CD14-positive monocyte (primary cell): ENCODE data around the gene HIGD1C. TPM values are rescaled to one million over a fixed set of nuclear protein-coding genes. Genes with fewer than 3 reads are reported as not detected.

Source experiments
- DNase-seq, 3 donors: peaks; one replicate each; pipeline ENCODE4 v3.0.0-alpha.2; 2011 to 2022
- H2AFZ ChIP-seq: 2 replicates; pipeline ENCODE4 v1.6.0; 2012; ENCODE audit warnings: mild to moderate bottlenecking, low read depth, low read length, inconsistent platforms; ENCODE audit not compliant: insufficient read depth, poor library complexity, severe bottlenecking
- H3K27ac ChIP-seq, 2 donors: 1 replicate in 1 of 2; 2 replicates in 1 of 2; pipeline ENCODE4 v1.5.1; 2012 to 2013; ENCODE audit warnings: low read length in 2 of 2, control low read depth in 1 of 2, inconsistent platforms in 1 of 2, low read depth in 1 of 2, mild to moderate bottlenecking in 1 of 2
- H3K27me3 ChIP-seq, 2 donors: one replicate each; pipeline versions ENCODE4 v1.6.0 to v1.6.1; 2011 to 2013; ENCODE audit warnings: low read length in 2 of 2; ENCODE audit not compliant: control insufficient read depth in 2 of 2, insufficient read depth in 2 of 2
- H3K36me3 ChIP-seq, 2 donors: replicated peaks in 1 of 2; 1 replicate in 1 of 2; 2 replicates in 1 of 2; pipeline versions ENCODE4 v1.5.1 to v1.6.1; 2012 to 2013; ENCODE audit warnings: low read length in 2 of 2, control low read depth in 1 of 2, inconsistent platforms in 1 of 2, mild to moderate bottlenecking in 1 of 2; ENCODE audit not compliant: insufficient read depth in 2 of 2, control insufficient read depth in 1 of 2
- H3K4me1 ChIP-seq, 2 donors: 1 replicate in 1 of 2; 2 replicates in 1 of 2; pipeline versions ENCODE4 v1.5.1 to v1.6.1; 2012 to 2013; ENCODE audit warnings: low read length in 2 of 2, control low read depth in 1 of 2, inconsistent platforms in 1 of 2, mild to moderate bottlenecking in 1 of 2, moderate library complexity in 1 of 2; ENCODE audit not compliant: insufficient read depth in 2 of 2, control insufficient read depth in 1 of 2
- H3K4me2 ChIP-seq: replicated peaks from 2 replicates; pipeline ENCODE3; 2012; ENCODE audit warnings: low read length, moderate library complexity, mild to moderate bottlenecking; ENCODE audit not compliant: poor library complexity, severe bottlenecking; ENCODE audit errors: extremely low read depth
- H3K4me3 ChIP-seq, 3 experiments: fragments of 200-600 bp in 1 of 3; sonication (generic) in 1 of 3; replicated peaks in 1 of 3; 1 replicate in 2 of 3; 2 replicates in 1 of 3; pipeline ENCODE4 v1.5.1; 2011 to 2013; ENCODE audit warnings: low read length in 3 of 3, mild to moderate bottlenecking in 3 of 3, control low read depth in 2 of 3, low read depth in 2 of 3, inconsistent platforms in 1 of 3, moderate library complexity in 1 of 3
- H3K79me2 ChIP-seq: 2 replicates; pipeline ENCODE4 v1.6.0; 2012; ENCODE audit warnings: mild to moderate bottlenecking, control low read depth, inconsistent platforms, low read length, moderate library complexity; ENCODE audit not compliant: insufficient read depth
- H3K9ac ChIP-seq: 2 replicates; pipeline ENCODE4 v1.6.0; 2017; ENCODE audit warnings: low read length, mild to moderate bottlenecking; ENCODE audit not compliant: insufficient read depth, poor library complexity, severe bottlenecking
- H3K9me3 ChIP-seq, 2 donors: replicated peaks in 1 of 2; 1 replicate in 1 of 2; 2 replicates in 1 of 2; pipeline versions ENCODE4 v1.5.1 to v1.6.1; 2012 to 2013; ENCODE audit warnings: low read length in 2 of 2, control low read depth in 1 of 2; ENCODE audit not compliant: control insufficient read depth in 1 of 2, insufficient read depth in 1 of 2
- H4K20me1 ChIP-seq: 2 replicates; pipeline ENCODE4 v1.6.0; 2012; ENCODE audit warnings: mild to moderate bottlenecking, low read length, control low read depth, moderate library complexity; ENCODE audit not compliant: insufficient read depth
- H3K27ac Mint-ChIP-seq, 7 donors: one replicate each; pipeline ENCODE4 v1.8.0; 2020; ENCODE audit warnings: mild to moderate bottlenecking in 7 of 7, mixed read lengths in 7 of 7, moderate library complexity in 6 of 7, inconsistent platforms in 2 of 7
- H3K27me3 Mint-ChIP-seq, 3 donors: one replicate each; pipeline ENCODE4 v1.8.0; 2021 to 2022; ENCODE audit warnings: low read depth in 3 of 3, mild to moderate bottlenecking in 3 of 3, mixed read lengths in 3 of 3, moderate library complexity in 3 of 3, inconsistent platforms in 1 of 3
- H3K36me3 Mint-ChIP-seq, 2 donors: one replicate each; pipeline ENCODE4 v1.8.0; 2020; ENCODE audit warnings: mixed read lengths in 2 of 2, inconsistent platforms in 1 of 2, mild to moderate bottlenecking in 1 of 2
- H3K4me1 Mint-ChIP-seq: one replicate; pipeline ENCODE4 v1.8.0; 2020; ENCODE audit warnings: mild to moderate bottlenecking, mixed read lengths
- H3K4me3 Mint-ChIP-seq, 2 donors: one replicate each; pipeline ENCODE4 v1.8.0; 2020; ENCODE audit warnings: mild to moderate bottlenecking in 2 of 2, mixed read lengths in 2 of 2, moderate library complexity in 1 of 2
- H3K9me3 Mint-ChIP-seq, 7 donors: one replicate each; pipeline ENCODE4 v1.8.0; 2020 to 2022; ENCODE audit warnings: mixed read lengths in 7 of 7, mild to moderate bottlenecking in 6 of 7, moderate library complexity in 6 of 7, inconsistent platforms in 2 of 7
- CTCF ChIP-seq: fragments of 200-600 bp; IDR thresholded peaks from one replicate; pipeline ENCODE4 v1.8.0; 2022; ENCODE audit warnings: antibody characterized with exemption, mild to moderate bottlenecking
- WGBS: methylation state at CpG from one replicate; pipeline ENCODE4 v1.1.5; 2013; ENCODE audit warnings: missing lambda C conversion rate; ENCODE audit not compliant: insufficient coverage; 5-methylcytosine and 5-hydroxymethylcytosine counted together
- intact Hi-C, 2 donors: fragments of 100-400 bp; cut with micrococcal nuclease; formaldehyde crosslinking; loops; one replicate each; pipeline versions ENCODE4 v1.15.0 to v1.15.1; 2023
- polyA plus RNA-seq, 3 donors: library from polyadenylated mRNA; depleted of rRNA in 1 of 3; unstranded in 2 of 3; stranded (reverse) in 1 of 3; fragments of 300-500 nt in 2 of 3; fragments of >200 nt in 1 of 3; fragmentation: Illumina TruSeq in 2 of 3; gene quantifications; 1 replicate in 2 of 3; 2 replicates in 1 of 3; pipeline ENCODE4 v1.2.3, GENCODE V29; 2012 to 2021

HIGD1C gene
- polyA plus RNA-seq, 3 donors, result not detected

DNA sequence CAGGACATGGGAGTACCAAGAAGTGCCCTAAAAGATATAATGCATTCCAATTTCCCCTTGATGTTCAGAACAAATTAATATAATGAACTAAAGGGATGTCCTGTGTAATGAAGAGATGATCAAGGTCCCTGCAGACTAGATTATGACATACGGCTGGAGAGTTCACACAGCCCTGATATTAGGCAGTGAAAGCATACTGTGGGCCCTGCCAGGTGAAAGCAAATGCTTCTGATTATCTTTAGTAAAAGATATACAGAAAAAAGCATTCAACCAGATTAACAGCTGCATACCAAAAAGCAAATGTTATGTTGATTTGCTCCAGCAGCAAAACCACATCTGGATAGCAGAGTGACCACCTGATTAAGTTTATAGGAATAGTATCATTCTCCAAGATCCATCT is 12.1 kb downstream of the HIGD1C start:
- no peak overlapping the region for H3K4me3 ChIP-seq
- no peak overlapping the region for H2AFZ ChIP-seq
- H3K9me3 ChIP-seq, result no peaks in the 10 kb centered on the region
- Mint-ChIP-seq H3K9me3 (no peaks in the 10 kb centered on the region), H3K4me1 (peaks cover 3% of the 10 kb centered on the region), H3K27me3 (no peaks in the 10 kb centered on the region), H3K4me3 (no peak overlapping the region), H3K36me3 (peaks cover 2 to 20% of the 10 kb centered on the region in 2 donors), H3K27ac (no peak overlapping the region)
- no peaks in the 10 kb centered on the region for H3K79me2 ChIP-seq
- peaks cover 0 to 9% of the 10 kb centered on the region in 2 donors for H3K36me3 ChIP-seq
- no peak overlapping the region for H3K9ac ChIP-seq
- H4K20me1 ChIP-seq, result no peaks in the 10 kb centered on the region
- no peak overlapping the region for H3K27ac ChIP-seq
- no peak overlapping the region for H3K4me2 ChIP-seq
- no peak for DNase-seq
- intact Hi-C loops, result no loop called here
- WGBS, result no CpG with 5 or more reads among the region's 1 CpG
- H3K4me1 ChIP-seq, result no peaks in the 10 kb centered on the region
- no peak for TF ChIP-seq CTCF
- no peaks in the 10 kb centered on the region for H3K27me3 ChIP-seq

DNA sequence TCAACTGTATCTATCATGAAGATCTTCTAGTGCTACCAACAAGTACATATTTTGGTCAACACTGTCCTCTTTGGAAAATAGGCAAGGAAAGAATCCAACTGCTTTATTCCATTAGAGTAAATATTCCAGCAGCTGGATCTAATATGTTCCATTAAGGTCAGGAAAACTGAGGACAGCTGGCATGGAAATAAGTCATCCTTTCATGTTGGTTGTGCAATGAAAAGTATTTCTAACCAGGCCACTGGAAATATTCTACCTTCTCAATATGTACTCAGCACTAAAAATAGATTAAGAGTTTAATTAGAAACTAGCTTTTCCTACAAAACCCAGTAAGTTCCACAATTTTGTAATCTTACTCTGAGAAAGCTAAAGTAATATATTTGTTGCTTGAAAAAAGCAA is 19.6 kb downstream of the HIGD1C start:
- intact Hi-C loops, result no loop called here
- H3K9ac ChIP-seq, result no peak overlapping the region
- peaks cover 0 to 8% of the 10 kb centered on the region in 2 donors for H3K9me3 ChIP-seq
- H3K9me3 Mint-ChIP-seq, result peaks cover 7 to 25% (median 13%) of the 10 kb centered on the region in 7 donors
- no peaks in the 10 kb centered on the region for H3K27me3 ChIP-seq
- TF ChIP-seq CTCF, result no peak
- no peaks in the 10 kb centered on the region for H3K4me1 ChIP-seq
- peaks cover 13 to 33% of the 10 kb centered on the region in 2 donors for H3K36me3 ChIP-seq
- no peak overlapping the region for H3K27ac ChIP-seq
- H3K4me2 ChIP-seq, result no peak overlapping the region
- no peaks in the 10 kb centered on the region for H3K79me2 ChIP-seq
- H3K27me3 Mint-ChIP-seq, result no peaks in the 10 kb centered on the region
- H3K36me3 Mint-ChIP-seq, result peaks cover 49 to 63% of the 10 kb centered on the region in 2 donors
- no peaks in the 10 kb centered on the region for H4K20me1 ChIP-seq
- no peak overlapping the region for H2AFZ ChIP-seq
- no peak overlapping the region for H3K4me3 ChIP-seq
- H3K4me1 Mint-ChIP-seq, result peaks cover 1% of the 10 kb centered on the region
- no peak for DNase-seq
- no peak overlapping the region for H3K4me3 Mint-ChIP-seq
- H3K27ac Mint-ChIP-seq, result no peak overlapping the region
